ENCODE data around the gene CLASP2.
"Not testable (repeated sequence)": the region's sequence is repeated elsewhere in the genome, so short reads cannot be mapped to it uniquely, and the experiment has no call there.

The CLASP2 gene

GRCh38 chr3:33538678-33539339 is 179.2 kb downstream of the CLASP2 start:
- DNase-seq: no peak

DNA sequence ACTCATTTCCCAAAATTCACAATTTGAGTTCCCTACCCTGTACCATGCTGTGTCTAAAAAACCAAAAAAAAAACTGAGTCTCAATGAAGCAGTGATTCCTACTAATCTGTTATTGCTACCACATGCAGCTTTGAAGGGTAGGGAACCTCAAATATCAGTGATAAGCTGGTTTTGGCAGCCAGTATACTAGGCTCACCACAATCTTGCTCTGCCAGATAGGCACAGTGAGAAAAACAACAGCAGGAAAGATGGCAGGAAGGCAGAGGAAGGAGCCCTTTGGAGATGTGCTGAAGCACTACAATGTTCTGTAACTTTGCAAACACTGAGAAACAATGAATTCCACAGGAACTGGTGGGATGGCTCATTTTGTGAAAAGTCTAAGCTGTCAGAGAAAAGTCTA is 180.9 kb downstream of the CLASP2 start:
- DNase-seq: no peak

- no peak for DNase-seq
Measured at GRCh38 chr3:33526787-33527186, 191.3 kb downstream of the CLASP2 start.

- DNase-seq: no peak
Measured at GRCh38 chr3:33525232-33525631, 192.8 kb downstream of the CLASP2 start.

GRCh38 chr3:33523093-33523667 is 194.9 kb downstream of the CLASP2 start:
- no peak for DNase-seq

- DNase-seq: no peak
Measured at GRCh38 chr3:33521736-33522135, 196.3 kb downstream of the CLASP2 start.

- DNase-seq: no peak
Measured at GRCh38 chr3:33513262-33513863, 204.7 kb downstream of the CLASP2 start.

DNA sequence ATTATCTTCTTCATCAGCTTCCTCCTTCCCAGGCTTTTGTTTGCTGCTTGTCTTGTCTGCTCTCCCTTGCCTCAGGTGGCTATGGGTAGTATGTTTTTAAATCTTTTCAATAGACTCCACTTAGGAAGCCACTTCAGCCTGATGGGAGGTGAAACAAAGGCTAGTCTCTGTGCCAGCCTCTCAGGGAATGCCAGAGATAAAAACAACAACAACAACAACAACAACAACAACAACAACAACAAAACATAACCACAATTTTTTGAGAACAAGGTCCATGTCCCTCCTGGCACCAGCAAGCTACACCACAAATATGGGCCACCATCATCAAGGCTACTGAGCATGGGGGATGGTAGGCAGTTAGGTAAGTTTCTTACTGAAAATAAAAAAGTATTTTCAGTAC is 213.0 kb downstream of the CLASP2 start:
- no peak for DNase-seq

DNA sequence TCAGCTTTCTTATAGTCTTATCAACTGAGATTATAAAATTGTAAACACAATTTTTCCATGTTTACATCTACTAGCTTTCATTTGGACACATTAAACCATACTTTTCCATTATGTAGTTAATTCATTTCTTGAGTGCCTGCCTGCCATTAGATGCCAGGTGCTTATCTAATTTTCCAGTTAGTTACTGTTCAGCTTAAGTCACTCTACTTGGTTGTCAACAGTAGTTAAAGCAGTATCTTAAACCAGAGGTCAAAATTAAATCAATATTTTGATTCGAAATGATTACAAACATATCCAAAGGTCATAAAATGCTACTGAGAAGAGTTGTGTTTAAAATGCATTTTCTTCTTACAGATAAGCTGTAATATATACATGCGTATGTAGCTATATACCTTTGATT is 221.6 kb downstream of the CLASP2 start:
- DNase-seq: no peak

DNA sequence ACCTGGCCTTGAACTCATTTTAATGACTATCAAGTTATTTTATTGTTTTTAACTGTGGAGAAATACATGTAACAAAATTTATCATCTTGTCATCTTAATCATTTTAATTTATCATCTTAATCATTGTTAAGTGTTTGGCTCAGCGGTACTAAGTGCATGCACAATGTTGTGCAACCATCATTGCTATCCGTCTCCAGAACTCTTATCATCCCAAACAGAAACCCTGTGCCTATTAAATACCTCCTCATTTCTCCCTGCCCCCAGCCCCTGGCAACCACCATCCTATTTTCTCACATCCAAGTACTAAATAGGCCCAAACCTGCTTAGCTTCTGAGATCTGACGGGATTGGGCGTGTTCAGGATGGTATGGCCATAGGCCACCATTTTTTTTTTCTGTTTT is 226.3 kb downstream of the CLASP2 start:
- DNase-seq: no peak

DNA sequence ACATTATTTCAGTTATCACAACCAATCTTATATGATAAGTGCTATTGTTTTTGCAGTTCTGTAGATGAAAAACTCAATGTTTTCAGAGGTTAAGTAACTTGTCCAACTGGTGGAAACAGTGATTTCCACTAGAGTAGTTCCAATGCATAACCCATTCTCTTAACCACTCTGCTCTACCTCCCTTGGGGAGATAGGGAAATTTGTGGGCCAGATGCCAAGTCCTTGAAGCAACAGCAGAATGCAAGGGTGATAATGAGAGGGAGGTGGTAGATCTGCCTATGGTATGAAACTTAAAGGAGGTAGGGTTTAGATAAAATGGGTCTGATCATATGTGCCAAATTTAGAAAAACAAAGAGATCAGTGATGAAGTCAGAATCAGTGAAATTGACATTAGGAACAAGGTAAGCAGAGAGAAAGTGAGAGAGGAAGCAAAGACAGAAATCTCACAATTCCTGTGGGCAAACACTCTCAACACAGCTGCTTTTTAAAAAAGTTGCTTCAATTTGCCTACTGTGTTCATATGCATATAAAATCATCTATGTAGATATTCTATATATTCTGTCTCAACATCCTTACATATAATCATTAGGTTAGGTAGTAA is 227.3 kb downstream of the CLASP2 start:
- DNase-seq: no peak

GRCh38 chr3:33488683-33489082 is 229.4 kb downstream of the CLASP2 start:
- DNase-seq: no peak

GRCh38 chr3:33488246-33488645 is 229.8 kb downstream of the CLASP2 start:
- no peak for DNase-seq

- DNase-seq: peak; percentile 19
Measured at GRCh38 chr3:33482111-33482521, 235.9 kb downstream of the CLASP2 start.

GRCh38 chr3:33474896-33475295 is 243.2 kb downstream of the CLASP2 start:
- DNase-seq: no peak

- no peak for DNase-seq
Measured at GRCh38 chr3:33473813-33474212, 244.2 kb downstream of the CLASP2 start.

- no peak for DNase-seq
Measured at GRCh38 chr3:33467786-33468185, 250.3 kb downstream of the CLASP2 start.

DNA sequence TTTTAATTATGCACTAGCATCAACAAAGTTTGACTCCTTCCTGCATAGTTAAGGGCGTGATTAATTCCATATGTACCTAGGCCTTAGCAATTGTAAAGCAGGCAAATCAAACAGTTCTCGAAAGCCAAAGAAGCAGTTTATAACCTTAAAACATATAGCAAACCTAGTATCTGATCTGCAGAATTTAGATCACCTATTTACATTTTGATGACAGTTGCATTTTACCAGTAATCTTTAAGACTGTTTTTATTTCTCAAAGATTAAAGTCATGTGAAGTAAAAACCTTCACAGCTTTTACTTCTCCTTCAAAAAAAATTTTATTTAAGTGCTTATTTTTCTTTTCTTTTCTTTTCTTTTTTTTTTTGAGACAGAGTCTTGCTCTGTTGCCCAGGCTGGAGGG is 257.0 kb downstream of the CLASP2 start:
- DNase-seq: no peak

DNA sequence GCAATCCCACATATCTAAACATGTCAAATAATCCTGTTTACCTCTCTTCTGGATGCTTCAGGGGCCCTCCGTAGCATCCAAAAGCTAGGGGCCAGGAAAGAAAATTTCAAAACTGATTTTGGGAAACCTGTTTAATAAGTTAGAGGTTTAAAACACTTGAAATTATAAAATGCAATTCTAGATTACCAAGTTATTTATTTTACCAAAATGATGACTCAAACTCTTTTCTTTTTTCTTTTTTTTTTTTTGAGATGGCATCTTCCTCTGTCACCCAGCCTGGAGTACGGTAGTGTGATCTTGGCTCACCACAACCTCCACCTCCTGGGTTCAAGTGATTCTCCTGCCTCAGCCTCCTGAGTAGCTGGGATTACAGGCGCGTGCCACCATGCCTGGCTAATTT is 258.5 kb downstream of the CLASP2 start:
- DNase-seq: not testable (repeated sequence)

- no peak for DNase-seq
Measured at GRCh38 chr3:33458446-33458845, 259.6 kb downstream of the CLASP2 start.

DNA sequence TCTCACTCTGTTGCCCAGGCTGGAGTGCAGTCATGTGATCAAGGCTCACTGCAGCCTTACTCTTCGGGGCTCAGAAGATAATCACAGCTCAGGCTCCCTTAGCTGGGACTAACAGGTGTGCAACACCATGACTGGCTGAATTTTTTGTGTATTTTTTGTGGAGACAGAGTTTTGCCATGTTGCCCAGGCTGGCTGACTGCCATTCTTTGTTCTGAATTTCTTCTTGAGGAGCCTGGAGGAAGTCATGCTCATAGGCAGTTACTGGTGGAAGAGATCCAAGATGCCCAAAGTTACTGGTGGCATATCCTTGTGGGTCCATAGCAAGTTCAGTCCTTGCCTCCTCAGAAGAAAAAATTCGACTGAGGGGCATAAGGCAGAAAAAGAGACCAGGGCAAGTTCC is 261.3 kb downstream of the CLASP2 start:
- DNase-seq: no peak

DNA sequence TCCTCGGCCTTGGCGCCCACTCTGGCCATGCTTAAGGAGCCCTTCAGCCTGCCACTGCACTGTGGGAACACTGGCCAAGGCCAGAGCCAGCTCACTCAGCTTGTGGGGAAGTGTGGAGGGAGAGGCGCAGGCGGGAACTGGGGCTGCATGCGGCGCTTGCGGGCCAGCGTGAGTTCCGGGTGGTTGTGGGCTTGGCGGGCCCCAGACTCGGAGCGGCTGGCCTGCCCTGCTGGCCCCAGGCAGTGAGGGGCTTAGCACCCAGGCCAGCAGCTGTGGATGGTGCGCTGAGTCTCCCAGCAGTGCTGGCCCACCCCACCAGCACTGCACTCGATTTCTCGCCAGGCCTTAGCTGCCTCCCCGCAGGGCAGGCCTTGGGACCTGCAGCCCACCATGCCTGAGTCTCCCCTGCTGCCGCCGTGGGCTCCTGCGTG is 264.7 kb downstream of the CLASP2 start:
- DNase-seq: no peak

DNA sequence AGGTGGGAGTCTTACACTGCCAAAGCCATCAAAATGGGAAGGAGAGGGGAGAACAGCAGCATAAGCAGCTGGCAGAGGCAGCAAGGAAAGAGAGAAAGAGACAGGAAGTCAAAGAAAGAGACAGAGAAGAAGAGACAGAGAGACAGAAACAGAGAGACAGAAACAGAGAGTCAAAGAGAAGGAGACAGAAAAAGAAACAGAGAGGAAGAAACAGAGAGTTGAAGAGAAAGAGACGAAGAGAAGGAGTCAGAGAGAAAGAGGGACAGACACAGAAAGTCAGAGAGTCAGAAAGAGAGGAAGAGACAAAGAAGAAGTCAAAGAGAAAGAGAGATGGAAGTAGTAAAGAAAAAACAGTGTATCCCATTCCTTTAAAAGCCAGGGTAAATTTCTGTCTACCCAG is 266.1 kb downstream of the CLASP2 start:
- DNase-seq: not testable (repeated sequence)

GRCh38 chr3:33447958-33448357 is 270.1 kb downstream of the CLASP2 start:
- DNase-seq: no peak
